NCI-H82 treated with DMSO at 0.1 percent for 48 hours (cell line): ENCODE measurements around the gene VWF.

ENCODE experiments used
- DNase-seq: peaks from one replicate; lab custom pipeline; 2025; ENCODE audit not compliant: unreplicated experiment; lab: John Stamatoyannopoulos, UW

Gene VWF

GRCh38 chr12:6078398-6079096, 45.9 kb downstream of the VWF start:
- DNase-seq, result no peak

- DNase-seq, result no peak
These were observed 46.8 kb downstream of the VWF start for GRCh38 chr12:6077692-6078083.

- DNase-seq, result no peak
These were observed 47.4 kb downstream of the VWF start for GRCh38 chr12:6076776-6077691.

- DNase-seq, result no peak
These were observed 48.1 kb downstream of the VWF start for GRCh38 chr12:6076346-6076745.

- DNase-seq, result no peak
These were observed 49.4 kb downstream of the VWF start for GRCh38 chr12:6074979-6075585.

- no peak for DNase-seq
These were observed 50.0 kb downstream of the VWF start for GRCh38 chr12:6074427-6074826.

GRCh38 chr12:6073426-6073825, 51.0 kb downstream of the VWF start:
- DNase-seq, result no peak

GRCh38 chr12:6072302-6072752, 52.1 kb downstream of the VWF start:
- DNase-seq, result no peak

GRCh38 chr12:6071589-6071988, 52.9 kb downstream of the VWF start:
- DNase-seq, result no peak

GRCh38 chr12:6070472-6071257, 53.8 kb downstream of the VWF start:
- DNase-seq, result no peak

GRCh38 chr12:6069437-6070093, 54.9 kb downstream of the VWF start:
- DNase-seq, result no peak

GRCh38 chr12:6068227-6068626, 56.2 kb downstream of the VWF start:
- DNase-seq, result no peak

- DNase-seq, result no peak
These were observed 57.1 kb downstream of the VWF start for GRCh38 chr12:6067152-6067916.

GRCh38 chr12:6066651-6067050, 57.8 kb downstream of the VWF start:
- DNase-seq, result no peak

GRCh38 chr12:6065863-6066199, 58.6 kb downstream of the VWF start:
- no peak for DNase-seq

GRCh38 chr12:6065131-6065862, 59.2 kb downstream of the VWF start:
- no peak for DNase-seq

GRCh38 chr12:6062757-6063735, 61.4 kb downstream of the VWF start:
- DNase-seq, result no peak

GRCh38 chr12:6062395-6062756, 62.1 kb downstream of the VWF start:
- DNase-seq, result no peak
